Stimulated activated CD4-positive, alpha-beta T cell treated with anti-CD3 and anti-CD28 coated beads, Interleukin-1b, Interleukin-23, amount 100 ng/mL, for 48 hours (primary cell): ENCODE measurements around the gene SPIRE1.
"Not testable (repeated sequence)": the region's sequence is repeated elsewhere in the genome, so short reads cannot be mapped to it uniquely, and the experiment has no call there.

Experiments
- DNase-seq: peaks from one replicate; pipeline ENCODE4 v3.0.0-alpha.2; 2020

Gene SPIRE1

DNA sequence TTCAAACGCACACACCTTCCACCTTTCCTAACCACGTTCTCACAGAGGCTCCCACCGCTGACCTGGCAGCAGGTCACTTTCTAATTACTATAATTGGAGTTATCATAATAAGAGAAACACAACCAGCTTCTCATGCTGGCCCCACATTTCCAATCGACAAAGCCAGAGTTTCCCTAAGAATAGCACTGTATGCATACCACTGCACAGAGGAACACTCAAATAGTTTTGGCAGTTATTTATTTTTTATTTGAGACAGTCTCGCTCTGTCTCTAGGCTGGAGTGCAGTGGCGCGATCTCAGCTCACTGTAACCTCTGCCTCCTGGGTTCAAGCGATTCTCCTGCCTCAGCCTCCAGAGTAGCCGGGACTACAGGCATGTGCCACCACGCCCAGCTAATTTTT lies 176.0 kb downstream of the SPIRE1 start:
- DNase-seq: not testable (repeated sequence)

GRCh38 chr18:12479982-12480381 lies 177.9 kb downstream of the SPIRE1 start:
- no peak for DNase-seq

DNA sequence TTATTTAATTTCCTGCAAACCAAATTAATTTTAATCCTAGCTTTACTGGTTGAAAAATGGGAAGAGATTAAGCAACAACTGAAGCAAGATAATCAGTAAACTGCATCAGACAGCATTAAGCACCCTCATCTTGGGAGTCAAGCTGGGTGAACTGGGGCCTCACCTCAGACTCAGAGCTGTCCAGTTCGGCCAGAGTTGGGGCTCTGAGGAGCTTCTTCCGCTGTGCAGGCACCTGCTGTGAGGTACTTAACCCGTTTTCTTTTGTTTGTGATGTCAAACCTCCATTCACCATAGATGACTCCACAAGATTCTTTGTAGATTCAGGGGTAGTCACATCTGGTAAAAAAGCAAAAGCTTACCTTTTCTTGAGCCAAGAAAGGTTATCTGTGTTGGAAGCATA lies 178.4 kb downstream of the SPIRE1 start:
- DNase-seq: no peak

GRCh38 chr18:12478269-12479047 lies 179.4 kb downstream of the SPIRE1 start:
- no peak for DNase-seq

- no peak for DNase-seq
Observed at GRCh38 chr18:12477606-12478005, 180.3 kb downstream of the SPIRE1 start.

DNA sequence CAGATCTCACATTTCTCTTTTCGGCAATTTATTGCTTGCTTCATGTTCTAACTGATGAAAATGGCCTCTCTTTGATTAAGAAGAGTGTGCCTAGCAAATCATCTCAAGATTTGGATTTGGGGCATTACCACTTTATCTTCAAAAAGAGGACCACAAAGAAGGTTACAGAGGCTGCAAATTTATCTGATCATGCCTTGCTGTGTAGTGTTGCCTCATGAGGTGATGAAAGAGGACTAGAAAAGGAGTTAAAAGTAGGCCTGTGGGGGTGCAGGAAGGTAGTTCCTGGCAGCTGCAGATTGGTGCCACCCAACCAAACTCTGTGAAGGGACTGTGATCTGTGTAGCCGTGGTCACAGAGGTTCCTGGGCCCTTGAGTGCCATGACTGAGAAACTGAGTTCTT lies 181.0 kb downstream of the SPIRE1 start:
- DNase-seq: no peak

DNA sequence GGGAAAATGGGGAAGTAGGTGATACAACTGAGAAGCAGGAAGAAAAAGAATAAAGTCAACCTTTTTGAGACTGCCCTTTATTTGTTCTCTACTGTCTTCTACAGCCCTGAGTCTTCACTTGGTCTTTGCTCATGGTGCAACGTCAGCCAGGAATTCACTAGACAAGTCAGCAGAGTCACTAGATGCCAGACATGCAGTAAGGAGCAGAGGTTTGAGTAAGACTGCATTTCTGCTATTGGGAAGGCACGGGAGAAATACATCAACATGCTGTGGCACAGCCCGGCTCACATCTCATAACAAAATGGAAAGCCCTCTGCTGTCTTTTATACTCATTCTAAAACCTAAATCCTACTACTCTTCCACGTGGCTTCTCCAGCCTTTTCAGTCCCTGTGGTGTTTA lies 183.0 kb downstream of the SPIRE1 start:
- DNase-seq: no peak

DNA sequence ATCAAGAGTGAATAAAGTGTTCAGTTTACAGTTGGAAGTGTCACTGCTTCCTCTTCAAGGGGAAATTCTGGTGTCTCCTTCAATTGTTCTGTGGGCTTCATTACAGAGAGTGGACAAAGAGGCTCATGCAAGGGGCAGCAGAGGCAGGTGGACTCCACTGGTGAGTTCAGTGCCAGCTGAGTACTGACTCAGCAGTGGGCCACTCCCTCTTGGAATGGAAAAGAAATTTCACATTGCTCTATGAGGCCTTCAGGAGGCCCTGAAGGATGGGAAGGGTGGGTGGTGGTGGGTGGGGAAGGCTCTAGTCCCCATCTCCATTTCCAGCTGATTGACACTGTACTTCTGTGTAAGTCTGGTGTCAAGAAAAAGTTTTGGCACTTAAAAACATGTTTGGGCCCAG lies 183.8 kb downstream of the SPIRE1 start:
- no peak for DNase-seq

- DNase-seq: no peak
Observed at GRCh38 chr18:12470382-12471075, 187.4 kb downstream of the SPIRE1 start.

DNA sequence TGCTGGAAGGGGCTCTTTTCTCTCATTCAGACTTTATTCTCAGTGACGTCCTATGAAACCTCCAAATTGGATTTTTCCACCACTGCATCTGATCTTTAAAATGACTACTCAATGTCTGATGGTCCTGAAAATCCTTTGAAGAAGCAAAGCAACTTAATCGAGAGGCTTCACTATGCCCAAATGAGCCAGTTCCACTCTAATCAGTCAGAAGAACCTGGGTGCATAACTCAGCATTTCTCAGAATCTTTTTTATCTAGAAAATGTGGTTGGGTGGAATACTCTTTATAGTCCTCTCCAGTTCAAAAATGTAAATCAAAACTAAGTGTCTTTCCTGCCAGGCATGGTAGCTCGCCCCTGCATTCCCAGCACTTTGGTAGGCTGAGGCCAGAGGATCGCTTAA lies 189.5 kb downstream of the SPIRE1 start:
- DNase-seq: no peak

- no peak for DNase-seq
Observed at GRCh38 chr18:12464731-12465130, 193.2 kb downstream of the SPIRE1 start.

DNA sequence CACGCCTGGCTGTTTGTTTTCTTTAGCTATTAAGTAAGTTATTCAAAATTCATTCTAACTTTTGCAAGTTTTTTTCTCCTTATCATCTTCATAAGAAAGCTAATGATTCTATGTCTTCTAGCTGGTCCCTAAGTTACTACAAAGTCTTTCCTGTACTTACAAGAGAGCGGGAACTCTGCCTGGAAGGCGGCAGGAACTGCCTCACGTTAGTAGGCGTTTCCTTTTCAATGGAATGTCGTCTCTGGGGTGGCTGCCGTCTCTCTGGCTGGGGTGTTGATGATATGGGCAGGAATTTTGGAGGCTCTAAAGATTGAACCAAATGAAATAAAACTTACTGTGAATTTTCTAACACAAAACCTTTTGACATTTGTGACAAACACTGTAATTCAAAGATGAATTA lies 194.7 kb downstream of the SPIRE1 start:
- DNase-seq: no peak

DNA sequence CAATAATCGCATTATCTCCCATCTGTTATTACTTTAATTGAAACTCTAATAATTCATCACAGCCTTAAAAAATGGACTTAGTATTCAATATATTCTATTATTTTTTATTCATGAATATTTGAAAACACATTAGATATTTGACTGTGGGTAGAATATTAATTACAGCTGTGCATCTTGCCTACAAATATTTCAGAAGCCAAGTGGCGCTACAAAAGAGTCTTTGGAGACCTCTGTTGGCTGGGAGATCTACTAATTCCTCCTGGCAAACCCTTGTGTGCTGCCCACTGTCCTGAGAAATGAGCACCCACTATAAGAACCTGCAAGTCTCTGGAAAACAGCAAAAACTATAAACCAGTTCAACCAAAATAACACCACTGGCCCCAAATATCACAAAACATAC lies 195.7 kb downstream of the SPIRE1 start:
- no peak for DNase-seq

DNA sequence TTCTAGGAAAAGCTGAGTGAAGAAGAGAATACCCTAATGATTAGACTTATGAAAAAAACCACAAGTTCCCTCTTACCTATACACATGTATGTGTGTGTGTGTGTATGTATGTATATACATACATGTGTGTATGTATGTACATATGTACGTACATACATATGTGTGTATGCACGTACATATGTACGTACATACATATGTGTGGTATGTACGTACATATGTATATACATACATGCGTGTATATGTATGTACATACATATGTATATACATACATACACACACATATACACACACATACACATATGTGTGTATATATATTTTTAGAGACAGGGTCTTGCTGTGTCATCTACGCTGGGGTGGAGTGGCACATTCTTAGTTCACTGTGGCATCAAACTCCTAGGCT lies 196.6 kb downstream of the SPIRE1 start:
- no peak for DNase-seq

- DNase-seq: no peak
Observed at GRCh38 chr18:12460874-12461273, 197.0 kb downstream of the SPIRE1 start.

GRCh38 chr18:12458771-12459170 lies 199.1 kb downstream of the SPIRE1 start:
- no peak for DNase-seq

GRCh38 chr18:12456441-12456840 lies 201.5 kb downstream of the SPIRE1 start:
- no peak for DNase-seq

- no peak for DNase-seq
Observed at GRCh38 chr18:12455496-12455895, 202.4 kb downstream of the SPIRE1 start.

DNA sequence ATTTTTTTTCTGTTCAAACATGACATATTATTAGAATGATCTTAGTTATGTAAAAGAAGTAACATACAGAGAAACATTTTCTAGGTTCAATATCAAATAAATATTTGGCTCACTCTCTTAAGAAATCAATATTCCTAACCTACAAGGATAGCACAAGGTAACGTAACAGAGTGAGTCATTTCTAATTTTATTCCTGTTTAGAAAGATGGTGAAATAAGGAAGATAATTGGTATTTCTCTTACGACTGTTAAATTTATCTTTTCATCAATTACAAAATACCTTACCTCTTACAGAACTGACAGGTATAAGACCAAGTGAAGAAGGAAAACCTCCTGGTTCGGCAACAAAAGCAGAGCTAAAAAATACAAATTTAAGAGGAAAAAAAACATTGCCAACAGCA lies 205.1 kb downstream of the SPIRE1 start:
- no peak for DNase-seq

GRCh38 chr18:12451428-12451827 lies 206.5 kb downstream of the SPIRE1 start:
- DNase-seq: no peak

- no peak for DNase-seq
Observed at GRCh38 chr18:12449051-12449785, 208.7 kb downstream of the SPIRE1 start.

DNA sequence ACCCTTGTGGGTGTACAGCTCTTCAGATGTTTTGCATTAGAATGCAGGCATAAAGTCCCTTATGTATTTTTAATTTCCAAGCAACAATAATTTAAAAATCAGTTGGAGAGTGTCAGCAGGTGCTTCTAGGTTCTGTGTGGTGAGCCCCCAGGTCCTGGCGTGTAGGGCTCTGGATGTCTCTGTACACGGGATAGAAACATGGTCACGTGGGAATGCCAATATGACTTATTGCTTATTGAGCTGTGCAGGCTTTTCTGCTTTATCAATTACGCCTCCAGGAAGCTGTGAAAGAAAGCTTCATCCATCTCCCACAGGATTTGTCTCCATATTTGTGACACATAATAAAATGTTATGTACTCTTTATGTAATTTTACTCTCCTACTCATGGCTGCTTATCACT lies 212.4 kb downstream of the SPIRE1 start:
- DNase-seq: no peak

- DNase-seq: no peak
Observed at GRCh38 chr18:12443551-12443950, 214.4 kb downstream of the SPIRE1 start.

DNA sequence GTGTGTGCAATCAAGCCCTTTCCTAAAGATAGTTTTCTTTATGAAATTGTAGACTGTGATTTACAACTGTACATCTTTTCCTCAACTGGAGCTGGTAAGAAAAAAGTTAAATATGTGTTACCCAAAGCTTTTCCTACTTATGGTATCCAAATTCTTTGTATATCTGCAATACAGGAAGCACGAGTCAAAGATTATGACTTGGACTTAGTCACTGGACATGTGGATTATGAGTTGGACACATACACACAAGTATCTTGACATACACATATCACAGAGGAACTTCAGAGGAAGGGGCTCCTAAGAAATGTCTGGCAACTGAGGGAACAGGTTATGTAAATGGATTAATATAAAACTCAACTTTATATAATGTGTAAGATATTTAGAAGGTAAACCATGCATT lies 215.0 kb downstream of the SPIRE1 start:
- no peak for DNase-seq
